IMR-90 (cell line): ENCODE measurements around the gene PCBP3.

ENCODE experiments used
- CHD1 ChIP-seq: IDR thresholded peaks from 2 replicates; pipeline ENCODE4 v1.6.1; 2012; ENCODE audit warnings: low read depth, low read length, improper control_type of control experiment
- FOS ChIP-seq: fragments of 150-350 bp; IDR thresholded peaks from 2 replicates; pipeline ENCODE4 v1.6.1; 2016; ENCODE audit warnings: low read depth, low read length
- MAFK ChIP-seq: IDR thresholded peaks from 2 replicates; pipeline ENCODE4 v1.6.1; 2012; ENCODE audit warnings: low read depth, low read length, improper control_type of control experiment
- POLR2A ChIP-seq: IDR thresholded peaks from 2 replicates; pipeline ENCODE4 v1.6.1; 2012; ENCODE audit warnings: mild to moderate bottlenecking, low read depth, low read length
- RCOR1 ChIP-seq: IDR thresholded peaks from 2 replicates; pipeline ENCODE4 v1.6.1; 2012; ENCODE audit warnings: mild to moderate bottlenecking, low read length, improper control_type of control experiment; ENCODE audit not compliant: insufficient replicate concordance
- TF ChIP-seq, protein P1 (sequence below): conservative IDR thresholded peaks from 2 replicates; pipeline ENCODE4 v1.5.1; 2012; ENCODE audit warnings: mild to moderate bottlenecking, low read depth, low read length, improper control_type of control experiment
- TF ChIP-seq, protein P2 (sequence below): fragments of 150-350 bp; IDR thresholded peaks from 2 replicates; pipeline ENCODE4 v1.6.1; 2017; ENCODE audit warnings: mild to moderate bottlenecking, antibody characterized with exemption, low read length, low read depth

DNA sequence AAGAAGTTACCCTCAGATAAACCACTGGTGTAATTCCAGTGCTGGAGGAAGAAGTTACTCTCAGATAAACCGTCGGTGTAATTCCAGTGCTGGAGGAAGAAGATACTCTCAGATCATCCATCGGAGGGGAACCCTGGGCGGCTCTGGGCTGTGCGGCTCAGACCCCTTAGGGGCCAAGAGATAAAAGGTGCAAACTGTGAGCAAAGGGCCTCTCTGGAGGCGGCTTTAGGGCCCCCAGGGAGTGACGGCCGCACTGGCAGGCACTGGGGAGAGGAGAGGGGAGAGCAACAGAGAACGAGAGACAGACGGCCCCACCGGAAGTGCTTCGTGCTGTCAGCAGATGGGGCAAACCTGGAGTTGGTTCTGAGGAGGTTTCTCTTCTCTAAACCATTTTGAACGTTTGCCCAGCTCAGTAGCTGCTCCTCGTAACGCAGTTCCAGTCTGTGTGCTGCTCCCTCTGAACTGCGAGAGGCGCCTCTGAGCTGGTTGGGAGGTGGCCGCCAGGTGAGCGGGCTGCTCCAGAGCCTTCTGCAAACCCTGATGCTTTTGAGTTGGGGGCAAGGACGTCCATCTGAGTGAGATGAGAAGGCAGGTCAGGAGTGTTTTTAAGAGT, 275.4 kb downstream of the PCBP3 start:
- TF ChIP-seq, protein P1, sequence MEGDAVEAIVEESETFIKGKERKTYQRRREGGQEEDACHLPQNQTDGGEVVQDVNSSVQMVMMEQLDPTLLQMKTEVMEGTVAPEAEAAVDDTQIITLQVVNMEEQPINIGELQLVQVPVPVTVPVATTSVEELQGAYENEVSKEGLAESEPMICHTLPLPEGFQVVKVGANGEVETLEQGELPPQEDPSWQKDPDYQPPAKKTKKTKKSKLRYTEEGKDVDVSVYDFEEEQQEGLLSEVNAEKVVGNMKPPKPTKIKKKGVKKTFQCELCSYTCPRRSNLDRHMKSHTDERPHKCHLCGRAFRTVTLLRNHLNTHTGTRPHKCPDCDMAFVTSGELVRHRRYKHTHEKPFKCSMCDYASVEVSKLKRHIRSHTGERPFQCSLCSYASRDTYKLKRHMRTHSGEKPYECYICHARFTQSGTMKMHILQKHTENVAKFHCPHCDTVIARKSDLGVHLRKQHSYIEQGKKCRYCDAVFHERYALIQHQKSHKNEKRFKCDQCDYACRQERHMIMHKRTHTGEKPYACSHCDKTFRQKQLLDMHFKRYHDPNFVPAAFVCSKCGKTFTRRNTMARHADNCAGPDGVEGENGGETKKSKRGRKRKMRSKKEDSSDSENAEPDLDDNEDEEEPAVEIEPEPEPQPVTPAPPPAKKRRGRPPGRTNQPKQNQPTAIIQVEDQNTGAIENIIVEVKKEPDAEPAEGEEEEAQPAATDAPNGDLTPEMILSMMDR: no peak
- no peak for TF ChIP-seq POLR2A
- TF ChIP-seq, protein P2, sequence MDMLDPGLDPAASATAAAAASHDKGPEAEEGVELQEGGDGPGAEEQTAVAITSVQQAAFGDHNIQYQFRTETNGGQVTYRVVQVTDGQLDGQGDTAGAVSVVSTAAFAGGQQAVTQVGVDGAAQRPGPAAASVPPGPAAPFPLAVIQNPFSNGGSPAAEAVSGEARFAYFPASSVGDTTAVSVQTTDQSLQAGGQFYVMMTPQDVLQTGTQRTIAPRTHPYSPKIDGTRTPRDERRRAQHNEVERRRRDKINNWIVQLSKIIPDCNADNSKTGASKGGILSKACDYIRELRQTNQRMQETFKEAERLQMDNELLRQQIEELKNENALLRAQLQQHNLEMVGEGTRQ: no peak
- TF ChIP-seq CHD1: no peak
- TF ChIP-seq FOS: no peak
- TF ChIP-seq RCOR1: no peak
- no peak for TF ChIP-seq MAFK
